Progenitor cell of endocrine pancreas (in vitro differentiated cells): ENCODE data around the gene ATRX. TPM values are rescaled to one million over a fixed set of nuclear protein-coding genes. Genes with fewer than 3 reads are reported as not detected.
A peak's percentile ranks its signal among the peaks of the same experiment; 100 is the strongest.

ENCODE experiments used
- DNase-seq: peaks from one replicate; pipeline ENCODE4 v3.0.0; 2021; ENCODE audit warnings: low spot score; ENCODE audit not compliant: unreplicated experiment
- H3K27ac Mint-ChIP-seq: 2 replicates; pipeline ENCODE4 v1.8.0; 2021; ENCODE audit warnings: mild to moderate bottlenecking, moderate library complexity, mixed read lengths
- H3K27me3 Mint-ChIP-seq: 2 replicates; pipeline ENCODE4 v1.8.0; 2021; ENCODE audit warnings: mixed read lengths
- H3K36me3 Mint-ChIP-seq: 2 replicates; pipeline ENCODE4 v1.8.0; 2022; ENCODE audit warnings: mixed read lengths; ENCODE audit not compliant: insufficient read depth
- H3K4me1 Mint-ChIP-seq: 2 replicates; pipeline ENCODE4 v1.8.0; 2021; ENCODE audit warnings: low read depth, mixed read lengths
- H3K4me3 Mint-ChIP-seq: 2 replicates; pipeline ENCODE4 v1.8.0; 2021; ENCODE audit warnings: low read depth, mild to moderate bottlenecking, moderate library complexity, mixed read lengths
- H3K9me3 Mint-ChIP-seq: 2 replicates; pipeline ENCODE4 v1.8.0; 2021; ENCODE audit warnings: low read depth, mixed read lengths
- CTCF ChIP-seq: fragments of 200-600 bp; sonication (generic); IDR thresholded peaks from one replicate; pipeline ENCODE4 v1.5.0; 2021; ENCODE audit warnings: antibody characterized with exemption, mild to moderate bottlenecking; ENCODE audit not compliant: unreplicated experiment
- total RNA-seq: library from RNA; stranded (reverse); gene quantifications from 2 replicates; pipeline ENCODE4 v1.2.1, GENCODE V29; 2021

ATRX gene
- total RNA-seq, 1 donor from 2014 or later = 167 TPM

- H3K27me3 Mint-ChIP-seq = no peaks in the 10 kb centered on the region
- peaks cover 15% of the 10 kb centered on the region for H3K9me3 Mint-ChIP-seq
These were observed 190.2 kb downstream of the ATRX start for GRCh38 chrX:77595848-77596247.

GRCh38 chrX:77572322-77572721 is 213.7 kb downstream of the ATRX start:
- H3K9me3 Mint-ChIP-seq = peaks cover 17% of the 10 kb centered on the region
- H3K27ac Mint-ChIP-seq = no peak overlapping the region
- no peak for TF ChIP-seq CTCF
- DNase-seq = no peak
- H3K27me3 Mint-ChIP-seq = no peaks in the 10 kb centered on the region
- H3K36me3 Mint-ChIP-seq = peaks cover 16% of the 10 kb centered on the region
- peaks cover 5% of the 10 kb centered on the region for H3K4me1 Mint-ChIP-seq
- no peak overlapping the region for H3K4me3 Mint-ChIP-seq

More at GRCh38 chrX:77595848-77596247, 190.2 kb downstream of the ATRX start:
- Mint-ChIP-seq H3K36me3 (peaks cover 12% of the 10 kb centered on the region), H3K4me3 (no peak overlapping the region), H3K27ac (no peak overlapping the region), H3K4me1 (no peaks in the 10 kb centered on the region)
- no peak for TF ChIP-seq CTCF
- no peak for DNase-seq

- TF ChIP-seq CTCF = no peak
- Mint-ChIP-seq H3K4me1 (peaks cover 5% of the 10 kb centered on the region), H3K4me3 (no peak overlapping the region), H3K27me3 (no peaks in the 10 kb centered on the region), H3K36me3 (peaks cover 22% of the 10 kb centered on the region), H3K9me3 (peaks cover 24% of the 10 kb centered on the region), H3K27ac (no peak overlapping the region)
- no peak for DNase-seq
These were observed 220.7 kb downstream of the ATRX start for GRCh38 chrX:77565278-77565677.

GRCh38 chrX:77564823-77565222 is 221.2 kb downstream of the ATRX start:
- peaks cover 24% of the 10 kb centered on the region for H3K9me3 Mint-ChIP-seq
- H3K4me1 Mint-ChIP-seq = peaks cover 5% of the 10 kb centered on the region
- no peak overlapping the region for H3K4me3 Mint-ChIP-seq
- no peaks in the 10 kb centered on the region for H3K27me3 Mint-ChIP-seq
- DNase-seq = no peak
- H3K36me3 Mint-ChIP-seq = peaks cover 22% of the 10 kb centered on the region
- no peak for TF ChIP-seq CTCF
- peak overlapping the region; percentile 20 for H3K27ac Mint-ChIP-seq

GRCh38 chrX:77561372-77561771 is 224.6 kb downstream of the ATRX start:
- H3K36me3 Mint-ChIP-seq = peaks cover 12% of the 10 kb centered on the region
- TF ChIP-seq CTCF = no peak
- no peak overlapping the region for H3K27ac Mint-ChIP-seq
- H3K27me3 Mint-ChIP-seq = no peaks in the 10 kb centered on the region
- H3K4me1 Mint-ChIP-seq = no peaks in the 10 kb centered on the region
- no peak overlapping the region for H3K4me3 Mint-ChIP-seq
- DNase-seq = no peak
- peaks cover 11% of the 10 kb centered on the region for H3K9me3 Mint-ChIP-seq
